Measurements from ENCODE around the gene ADGRD2. TPM values are rescaled to one million over a fixed set of nuclear protein-coding genes. Genes with fewer than 3 reads are reported as not detected.

The ADGRD2 gene
- total RNA-seq, 1 experiment from 2014 or later: not detected

GRCh38 chr9:124465736-124466135, 15.5 kb downstream of the ADGRD2 start:
- Histone ChIP-seq H2AFZ (ENCODE audit: low read depth, low read length, poor library complexity, severe bottlenecking) (no peak overlapping the region), H3K79me2 (ENCODE audit: insufficient read depth, low read length) (no peaks in the 10 kb centered on the region), H3K9me2 (ENCODE audit: insufficient read depth) (no peaks in the 10 kb centered on the region), H4K20me1 (ENCODE audit: insufficient read depth) (no peaks in the 10 kb centered on the region), H3K36me3 (ENCODE audit: control insufficient read depth in 1 of 2, insufficient read depth in 2 of 2, low read length in 2 of 2) (no peaks in the 10 kb centered on the region), H3K4me3 (replicated peaks in 1 of 2; ENCODE audit: low read depth in 1 of 2, low read length in 2 of 2) (no peak overlapping the region), H3K9me3 (ENCODE audit: control insufficient read depth in 1 of 2, insufficient read depth in 1 of 2, low read depth in 1 of 2, low read length in 2 of 2) (no peaks in the 10 kb centered on the region), H3K4me1 (ENCODE audit: control insufficient read depth in 1 of 2, insufficient read depth in 2 of 2, low read length in 2 of 2) (peaks cover 0 to 3% of the 10 kb centered on the region in 2 experiments; a peak in 1 of 4 replicates), H3K4me2 (ENCODE audit: low read length) (no peak overlapping the region), H3K9ac (ENCODE audit: low read length) (no peak overlapping the region), H3K27ac (ENCODE audit: low read depth, low read length) (no peak overlapping the region), H3K27me3 (ENCODE audit: insufficient read depth, low read length) (no peaks in the 10 kb centered on the region)
- ChIA-PET CTCF (no interaction called here), POLR2A (interaction anchor here (0.6 kb wide), 1 partner anchor 12 kb away, joined by 3 read pairs; no protein-coding TSS in a partner anchor), RAD21 (ENCODE audit: low non-redundant PET in 1 of 2, low total read pairs in 2 of 2, uncharacterized antibody in 2 of 2, unreplicated experiment in 2 of 2) (no interaction called here)
- no TSS peak for BruUV-seq (replicated peaks)
- TF ChIP-seq EZH2phosphoT487 (IDR thresholded peaks at IDR 0.05; ENCODE audit: borderline replicate concordance): no peak
- TF ChIP-seq REST (IDR thresholded peaks at IDR 0.05; ENCODE audit: low read depth): no peak
- no peak for TF ChIP-seq POLR2AphosphoS5 (IDR thresholded peaks at IDR 0.05; ENCODE audit: low read depth, low read length)
- no peak for TF ChIP-seq TCF7L2 (IDR thresholded peaks at IDR 0.05; ENCODE audit: borderline replicate concordance, extremely low read depth, insufficient read depth, insufficient read length)
- DNase-seq (ENCODE audit: low read depth, low spot score) (no peak), ATAC-seq (no peak)
- intact Hi-C loops (cut with micrococcal nuclease): no loop called here

GRCh38 chr9:124467410-124468060, 17.3 kb downstream of the ADGRD2 start:
- Histone ChIP-seq H3K36me3 (ENCODE audit: control insufficient read depth in 1 of 2, insufficient read depth in 2 of 2, low read length in 2 of 2) (no peaks in the 10 kb centered on the region), H3K9ac (ENCODE audit: low read length) (no peak overlapping the region), H3K27ac (ENCODE audit: low read depth, low read length) (no peak overlapping the region), H3K9me2 (ENCODE audit: insufficient read depth) (no peaks in the 10 kb centered on the region), H2AFZ (ENCODE audit: low read depth, low read length, poor library complexity, severe bottlenecking) (no peak overlapping the region), H4K20me1 (ENCODE audit: insufficient read depth) (no peaks in the 10 kb centered on the region), H3K4me3 (replicated peaks in 1 of 2; ENCODE audit: low read depth in 1 of 2, low read length in 2 of 2) (no peak overlapping the region), H3K27me3 (ENCODE audit: insufficient read depth, low read length) (no peaks in the 10 kb centered on the region), H3K9me3 (ENCODE audit: control insufficient read depth in 1 of 2, insufficient read depth in 1 of 2, low read depth in 1 of 2, low read length in 2 of 2) (no peaks in the 10 kb centered on the region), H3K4me1 (ENCODE audit: control insufficient read depth in 1 of 2, insufficient read depth in 2 of 2, low read length in 2 of 2) (peaks cover 0 to 3% of the 10 kb centered on the region in 2 experiments; a peak in 1 of 4 replicates), H3K4me2 (ENCODE audit: low read length) (no peak overlapping the region), H3K79me2 (ENCODE audit: insufficient read depth, low read length) (no peaks in the 10 kb centered on the region)
- ChIA-PET RAD21 (ENCODE audit: low non-redundant PET in 1 of 2, low total read pairs in 2 of 2, uncharacterized antibody in 2 of 2, unreplicated experiment in 2 of 2) (no interaction called here), POLR2A (no interaction called here), CTCF (no interaction called here)
- TF ChIP-seq JUND (IDR thresholded peaks at IDR 0.05) (no peak), RAD21 (IDR thresholded peaks at IDR 0.05; ENCODE audit: low read depth) (no peak)
- no TSS peak for BruUV-seq (replicated peaks)
- intact Hi-C loops (cut with micrococcal nuclease): no loop called here
- ATAC-seq: no peak
- no peak for DNase-seq (ENCODE audit: low read depth, low spot score)

All from HCT116 (cell line).